IPS-NIHi7 (cell line): ENCODE results near the gene ZXDC.

Source experiments
- DNase-seq: peaks from one replicate; pipeline ENCODE4 v3.0.0; 2012; ENCODE audit warnings: mixed read lengths; ENCODE audit errors: extremely low spot score

Gene ZXDC

DNA sequence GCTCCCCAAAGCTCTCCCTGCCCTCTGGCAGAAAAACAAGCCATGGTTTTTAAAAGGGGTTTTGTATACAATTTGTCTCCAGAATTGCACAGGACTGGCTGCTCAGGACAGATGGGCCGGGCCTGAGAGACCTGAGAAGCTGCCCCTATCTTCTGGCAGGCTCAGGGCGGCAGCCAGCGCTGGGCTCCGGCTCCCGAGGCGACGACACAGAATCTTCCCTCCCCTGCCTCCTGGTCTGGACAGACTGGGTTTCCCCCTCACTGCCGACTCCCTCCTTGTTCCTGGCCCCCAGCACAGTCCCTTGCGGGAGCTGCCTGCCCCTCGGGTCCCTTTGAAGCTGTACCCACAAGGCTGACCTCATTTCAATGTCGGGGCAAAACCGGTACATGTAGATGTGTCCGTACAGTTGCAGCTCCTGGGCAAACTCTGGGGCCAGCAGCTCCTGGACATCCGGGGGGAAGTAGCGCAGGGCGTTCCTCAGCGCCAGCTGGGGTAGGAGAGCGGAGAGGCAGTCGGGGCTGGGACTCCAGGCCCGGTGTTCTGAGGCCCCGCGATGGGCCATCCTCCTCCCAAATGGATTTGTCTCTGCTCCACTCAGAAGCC, 34.7 kb upstream of the ZXDC start:
- no peak for DNase-seq

DNA sequence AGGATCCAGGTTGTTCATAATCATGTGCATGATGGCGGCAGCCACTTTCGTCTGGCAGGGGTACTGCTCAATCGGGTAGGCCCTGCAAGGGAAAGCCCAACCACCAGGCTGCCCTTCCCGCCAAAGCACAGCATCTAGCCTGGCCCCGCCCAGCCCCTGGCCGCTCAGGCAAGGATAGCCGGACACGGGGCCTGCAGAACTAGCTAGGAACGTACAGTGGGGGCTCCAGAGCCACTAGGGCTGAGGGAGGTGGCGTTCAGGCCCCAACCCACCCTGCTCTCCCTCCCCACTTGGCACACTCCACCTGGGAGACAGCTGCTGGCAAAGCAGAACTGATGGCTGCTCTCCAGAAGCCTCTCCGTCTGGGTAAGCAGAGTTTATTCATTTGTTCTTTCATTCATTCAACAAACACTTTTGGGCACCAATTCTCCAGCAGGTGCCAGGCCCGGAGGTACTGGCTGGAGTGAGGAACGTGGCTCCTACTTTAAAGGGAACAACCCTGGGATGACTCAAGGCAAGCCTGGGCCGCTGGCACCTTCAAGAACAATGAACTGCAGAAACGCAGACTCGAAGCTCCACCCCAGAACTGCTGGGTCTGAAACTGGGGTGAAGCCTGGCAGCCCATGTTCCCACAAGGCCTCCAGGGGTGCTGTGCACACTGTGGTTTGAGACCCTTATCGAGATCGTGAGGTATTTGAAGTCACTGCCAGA, 34.1 kb upstream of the ZXDC start:
- DNase-seq: no peak

DNA sequence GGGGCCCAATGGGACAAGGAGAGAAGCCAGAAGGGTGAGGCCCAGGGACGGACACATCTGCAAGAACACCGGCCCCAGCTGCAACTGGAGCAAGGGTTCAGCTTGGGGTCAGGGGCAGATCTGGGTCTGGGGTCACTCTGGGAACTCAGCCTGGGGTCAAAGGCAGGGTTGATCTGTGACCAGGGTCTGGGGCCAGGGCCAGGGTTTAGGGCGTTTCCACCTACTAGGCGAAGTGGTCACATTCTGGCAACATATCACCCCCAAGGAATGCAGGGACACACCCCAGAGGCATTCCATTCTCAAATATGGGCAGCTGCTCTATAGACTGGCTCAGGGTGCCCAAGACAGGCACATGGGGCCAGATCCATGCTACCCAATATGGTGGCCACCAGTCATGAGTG, 32.9 kb upstream of the ZXDC start:
- DNase-seq: no peak

DNA sequence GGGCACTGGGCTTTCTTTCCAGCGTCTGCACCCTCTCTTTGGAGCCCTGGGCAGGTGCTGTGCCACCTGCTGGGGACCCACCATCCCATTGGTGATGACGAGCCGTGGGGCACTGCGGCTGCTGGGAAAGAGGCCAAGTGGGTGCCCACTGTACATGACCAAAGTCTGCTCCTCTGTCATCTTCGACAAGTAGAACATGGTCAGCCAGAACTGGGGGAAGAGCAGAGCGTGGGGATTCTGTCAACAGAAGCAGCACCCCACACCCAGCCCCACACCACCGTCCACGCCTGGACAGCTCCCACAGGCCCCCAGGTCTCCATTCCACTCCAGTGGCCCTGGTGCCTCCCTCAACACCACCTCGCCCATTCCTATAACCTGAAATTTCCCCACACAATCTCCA, 32.2 kb upstream of the ZXDC start:
- DNase-seq: no peak

DNA sequence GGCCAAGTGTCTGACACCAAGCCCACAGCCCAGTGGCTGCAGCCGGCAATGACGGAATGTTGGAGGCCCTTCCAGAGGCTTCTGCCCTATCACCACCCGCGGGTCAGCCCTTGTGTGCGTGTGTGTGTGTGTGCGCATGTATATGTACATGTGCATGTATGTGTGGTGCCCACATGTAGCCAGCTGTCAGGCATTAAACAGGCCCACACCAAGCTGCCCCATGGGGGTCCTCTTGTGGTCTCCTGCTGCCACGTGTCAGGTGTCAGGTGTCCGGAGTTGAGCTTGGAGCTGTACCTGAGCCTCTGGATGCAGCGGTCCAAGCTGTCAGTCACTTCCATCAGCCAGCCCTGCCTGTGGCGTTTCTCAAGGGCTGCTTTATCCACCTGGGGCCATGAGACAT, 28.0 kb upstream of the ZXDC start:
- no peak for DNase-seq

DNA sequence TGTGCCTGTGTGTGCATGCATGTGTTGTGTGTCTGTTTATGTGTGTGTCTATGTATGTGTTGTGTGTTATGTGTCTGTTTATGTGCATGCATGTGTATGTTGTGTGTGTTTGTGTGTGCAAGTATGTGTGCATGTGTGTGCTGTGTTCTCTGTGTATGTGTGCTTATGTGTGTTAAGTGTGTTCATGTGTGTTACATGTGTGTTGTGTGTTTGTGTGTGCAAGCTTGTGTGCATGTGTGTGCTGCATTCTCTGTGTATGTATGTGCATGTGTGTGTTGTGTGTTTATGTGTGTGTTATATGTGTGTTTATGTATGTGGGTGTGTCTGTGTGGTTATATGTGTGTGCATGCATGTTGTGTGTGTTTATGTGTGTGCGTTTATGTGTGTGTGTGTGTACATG, 27.0 kb upstream of the ZXDC start:
- no peak for DNase-seq

DNA sequence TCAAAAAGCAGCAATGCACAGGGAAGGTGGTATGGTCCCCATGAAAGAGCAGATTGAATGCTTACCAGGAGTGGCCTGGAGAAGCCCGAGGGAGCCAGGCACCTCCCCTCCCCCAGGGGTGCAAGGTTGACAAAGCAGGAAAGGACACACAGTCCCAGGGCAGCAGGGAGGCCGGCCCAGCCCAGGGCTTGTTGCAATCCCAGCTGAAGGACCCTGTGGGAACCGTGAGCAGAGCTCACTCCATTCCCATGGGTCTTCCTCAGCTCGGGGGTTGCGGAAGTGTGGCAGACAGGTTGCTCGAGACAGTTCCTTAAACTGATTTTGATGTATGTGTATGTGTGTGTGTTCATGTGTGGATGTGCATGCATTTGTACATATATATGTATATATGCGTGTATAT, 26.0 kb upstream of the ZXDC start:
- DNase-seq: peak; percentile 48

DNA sequence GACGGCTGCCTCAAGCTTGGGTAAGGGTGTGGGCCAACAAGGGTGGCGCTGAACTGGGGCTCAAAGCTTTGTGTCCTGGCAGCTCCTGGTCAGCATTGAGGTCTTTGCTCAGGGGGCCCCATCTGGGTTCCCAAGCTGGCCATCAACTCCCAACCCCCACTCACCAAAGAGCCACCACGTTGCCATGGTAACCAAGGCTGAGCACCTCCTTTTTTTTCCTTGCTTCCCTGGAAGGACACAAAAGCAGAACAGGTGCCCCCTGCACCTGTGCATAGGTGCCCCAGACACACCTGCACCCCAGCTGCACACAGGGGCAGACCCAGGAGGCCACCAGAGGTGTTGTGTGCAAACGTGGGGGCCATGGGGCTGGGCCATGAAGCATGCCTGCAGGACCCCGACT, 25.4 kb upstream of the ZXDC start:
- DNase-seq: no peak

DNA sequence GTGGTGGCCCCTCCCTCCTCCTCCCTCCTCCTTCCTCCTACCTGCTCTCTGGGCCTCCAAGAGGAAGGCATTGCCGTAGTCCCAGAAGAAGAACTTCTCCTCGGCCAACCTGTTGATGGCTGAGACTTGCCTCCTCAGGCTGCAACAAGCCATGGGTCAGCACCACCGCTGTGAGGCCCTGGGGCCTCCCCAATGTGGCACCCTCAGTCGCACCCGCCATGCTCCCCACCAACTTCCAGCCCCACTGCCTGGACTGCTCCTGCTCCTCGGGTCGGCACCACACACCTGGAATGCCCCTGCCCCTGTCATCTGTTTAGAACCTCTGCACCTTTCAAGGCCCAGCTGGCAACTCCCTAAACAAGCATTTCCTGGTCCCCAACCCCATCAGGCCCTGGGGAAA, 24.3 kb upstream of the ZXDC start:
- no peak for DNase-seq

DNA sequence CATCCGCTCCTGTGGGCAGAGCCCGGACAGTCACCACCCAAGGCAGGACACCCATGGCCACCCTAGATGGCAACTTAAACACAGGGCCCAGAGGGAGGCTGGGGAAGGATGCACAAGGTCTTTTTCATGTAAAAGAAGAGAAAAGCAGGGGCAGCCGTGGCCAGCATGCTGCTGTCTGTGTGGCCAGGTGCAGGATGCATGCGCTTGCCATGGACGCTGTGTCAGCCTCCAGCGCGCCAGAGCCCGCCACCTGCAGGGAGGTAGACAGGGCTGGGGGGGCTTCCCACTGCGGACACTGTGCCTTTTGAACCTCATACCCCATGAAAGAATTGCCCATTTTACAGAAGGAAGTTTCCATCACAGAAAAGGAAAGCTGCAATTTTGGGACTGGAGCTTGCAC, 23.7 kb upstream of the ZXDC start:
- DNase-seq: no peak

DNA sequence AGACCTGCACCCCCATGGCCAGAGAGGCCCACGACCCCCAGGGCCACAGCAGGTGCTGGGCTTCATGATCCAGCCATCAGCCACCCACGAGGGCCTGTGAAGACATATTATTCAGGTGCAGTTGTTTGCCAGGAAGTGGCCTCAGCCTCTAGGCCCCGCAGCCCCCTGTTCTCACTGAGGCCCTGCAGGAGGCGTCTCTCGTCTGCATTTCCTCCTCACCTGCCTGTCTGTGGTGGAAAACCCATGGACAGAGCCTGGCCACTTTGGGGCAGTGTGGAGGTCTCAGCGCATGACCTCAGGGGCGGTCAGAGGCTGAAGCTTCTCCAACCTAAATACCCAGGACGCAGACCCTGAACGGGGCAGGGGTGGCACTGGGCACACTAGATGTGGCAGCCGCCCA, 23.2 kb upstream of the ZXDC start:
- peak; percentile 65 for DNase-seq

DNA sequence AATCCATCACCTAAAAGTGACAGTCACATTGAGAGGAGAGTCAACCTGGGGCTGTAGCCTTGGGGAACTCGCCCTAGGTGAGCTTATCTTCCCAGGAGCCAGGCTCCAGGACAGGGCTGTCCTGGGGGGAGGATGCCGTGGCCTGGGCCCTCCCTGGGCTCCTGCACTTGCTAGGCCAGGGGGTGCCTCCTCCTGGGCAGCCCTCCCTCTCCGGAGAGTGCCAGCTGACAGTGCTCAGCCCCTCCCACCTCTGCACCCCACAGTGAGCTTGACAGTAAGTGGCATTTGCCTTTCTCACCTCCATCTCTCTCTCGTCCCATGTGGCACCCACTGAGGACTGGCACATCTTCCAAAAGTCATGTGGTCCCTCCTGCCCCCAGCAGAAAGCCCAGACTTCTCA, 22.8 kb upstream of the ZXDC start:
- DNase-seq: no peak

DNA sequence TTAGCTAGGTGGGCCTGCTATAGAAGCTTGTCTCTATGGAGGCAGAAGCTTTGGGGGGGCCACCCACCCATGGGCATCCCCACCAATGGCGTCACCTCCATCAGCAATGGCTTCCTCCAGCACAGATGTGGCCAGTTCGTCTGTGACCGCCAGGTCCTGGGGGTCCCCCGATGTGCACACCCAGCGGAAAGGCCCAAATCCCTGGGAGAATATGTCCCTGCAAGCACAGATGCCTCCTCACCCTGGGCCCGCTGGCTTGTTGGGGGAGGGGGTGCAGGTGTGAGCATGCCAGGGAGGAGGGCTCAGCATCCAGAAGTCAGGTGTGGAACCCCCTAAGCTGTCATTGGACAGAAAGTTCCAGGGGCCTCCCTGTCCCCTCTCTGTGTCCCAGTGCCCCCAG, 22.3 kb upstream of the ZXDC start:
- no peak for DNase-seq

DNA sequence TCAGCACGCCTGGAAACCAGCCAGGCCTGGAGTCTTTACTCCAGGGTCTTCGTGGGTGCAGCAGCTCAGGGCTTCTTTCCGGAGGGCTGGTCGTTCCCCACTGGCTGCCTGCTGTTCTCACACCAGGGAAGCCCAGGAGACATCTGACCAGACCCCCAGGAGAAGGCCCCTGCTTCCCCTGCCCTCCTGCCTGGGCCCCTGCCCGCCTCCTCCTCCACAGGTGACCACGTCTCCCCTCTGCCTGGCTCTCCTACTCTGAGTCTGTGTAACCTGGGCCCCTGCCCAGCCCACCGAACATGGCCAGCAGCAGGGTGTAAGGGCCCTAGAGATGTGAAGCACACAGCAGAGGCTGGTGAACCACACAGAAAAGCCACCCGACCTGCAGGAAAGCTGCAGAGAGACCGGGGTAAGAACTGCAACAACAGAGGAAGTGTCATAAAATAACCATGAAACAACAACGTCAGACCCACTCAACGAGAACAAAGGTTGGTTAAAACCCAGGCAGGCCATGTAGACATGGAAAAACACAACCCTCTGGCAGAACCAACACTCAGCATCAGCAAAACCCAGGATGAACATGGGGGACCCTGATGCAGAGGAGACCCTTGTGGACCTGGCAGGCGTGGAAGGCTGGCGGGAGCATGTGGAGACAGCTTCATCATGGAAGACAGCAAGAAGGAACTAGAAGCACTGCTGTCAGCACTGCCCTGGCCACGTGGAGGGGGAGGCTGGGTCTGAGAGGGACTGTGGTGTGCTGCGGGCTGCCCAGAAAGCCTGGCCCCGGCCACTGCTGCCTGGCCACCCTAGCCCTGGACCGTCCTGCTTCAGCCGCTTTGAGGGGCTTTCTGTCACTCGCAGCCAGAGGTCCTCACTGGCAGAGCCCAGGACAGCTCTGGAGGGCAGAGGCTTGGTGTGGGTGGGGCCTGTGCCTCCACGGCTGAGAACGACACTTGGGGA, 21.5 kb upstream of the ZXDC start:
- DNase-seq: no peak

DNA sequence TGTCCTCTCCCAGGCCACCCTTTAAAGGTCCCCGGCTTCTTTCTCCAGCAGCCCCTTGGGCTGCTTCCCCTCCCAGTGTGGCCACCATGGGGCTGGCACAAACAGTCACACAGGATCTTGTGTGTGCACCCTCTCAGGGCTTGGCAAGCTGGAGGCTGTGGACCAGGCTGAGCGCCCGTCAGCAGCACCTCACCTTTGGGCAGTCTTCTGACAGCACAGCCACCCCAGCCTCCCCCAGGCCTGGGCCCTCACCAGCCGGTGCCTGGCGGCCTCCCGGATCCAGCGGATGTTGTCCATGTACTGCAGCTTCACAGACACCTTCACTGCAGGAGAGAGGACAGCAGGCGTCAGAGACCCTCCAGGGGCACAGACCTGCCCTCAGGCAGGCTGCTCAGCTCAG, 20.1 kb upstream of the ZXDC start:
- DNase-seq: no peak

DNA sequence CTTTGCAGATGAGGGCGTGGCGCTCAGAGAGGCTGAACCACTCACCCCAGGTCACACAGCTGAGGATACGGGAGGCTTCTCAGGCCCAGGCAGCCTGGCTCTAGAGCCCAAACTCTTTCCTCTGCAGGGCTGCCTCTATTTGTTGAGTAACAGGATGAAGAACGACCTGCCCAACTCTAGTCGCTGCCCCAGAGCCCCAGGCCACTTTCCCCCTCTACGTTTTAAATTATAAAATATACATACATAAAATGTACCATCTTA, 19.2 kb upstream of the ZXDC start:
- no peak for DNase-seq

DNA sequence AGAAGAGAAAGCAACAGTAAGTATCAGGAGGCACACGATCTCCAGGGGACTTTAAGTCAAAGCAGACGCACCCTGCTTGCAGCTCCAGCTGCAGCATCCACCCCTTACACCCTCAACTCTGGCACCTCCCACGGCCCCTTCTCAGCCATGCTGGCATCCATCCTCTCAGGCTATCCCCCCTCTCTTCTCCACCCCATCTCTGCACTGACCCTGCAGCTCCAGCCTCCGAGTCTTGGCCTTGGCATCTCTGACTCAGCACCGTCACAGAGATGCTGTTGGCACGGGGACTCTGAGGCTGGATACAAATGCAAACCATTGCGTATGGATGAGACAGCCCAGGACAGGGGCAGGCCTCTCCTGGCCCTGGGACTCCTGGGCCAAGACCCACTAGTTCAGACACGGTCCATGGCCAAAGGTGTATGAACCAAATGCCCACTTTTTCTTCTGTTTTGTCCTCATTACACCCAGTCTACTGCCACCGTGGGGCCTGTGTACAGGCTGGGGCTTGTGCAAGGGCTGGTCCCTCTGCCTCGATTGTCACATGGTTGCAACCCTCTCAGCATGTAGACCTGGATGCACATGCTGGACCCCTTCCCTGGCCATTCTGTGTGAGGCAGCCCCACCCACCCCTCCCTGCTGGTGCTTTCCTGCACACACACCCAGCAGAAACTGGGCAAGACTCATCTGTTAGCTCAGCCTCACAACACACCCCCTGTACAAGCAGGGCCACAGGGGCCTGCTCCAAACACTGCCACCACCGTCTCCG, 18.7 kb upstream of the ZXDC start:
- no peak for DNase-seq

DNA sequence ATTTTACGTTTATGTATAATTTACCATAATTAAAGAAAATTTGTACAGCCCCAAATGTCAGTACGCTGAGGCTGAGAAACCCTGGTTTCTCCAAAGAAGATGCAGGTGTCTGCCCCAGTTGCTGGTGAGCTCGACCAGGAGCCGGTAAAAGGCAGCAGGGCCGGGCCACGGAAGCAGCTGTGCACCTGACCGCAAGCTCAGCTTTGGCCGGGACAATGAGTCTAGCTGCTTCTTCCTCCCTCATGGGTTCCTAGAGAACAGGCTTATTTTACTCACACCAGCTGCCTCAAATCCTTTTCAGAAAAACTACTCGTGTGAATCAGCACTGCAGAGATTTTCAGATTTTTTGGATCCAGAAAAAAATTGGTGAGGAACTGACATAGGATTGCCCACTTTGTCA, 18.0 kb upstream of the ZXDC start:
- no peak for DNase-seq

DNA sequence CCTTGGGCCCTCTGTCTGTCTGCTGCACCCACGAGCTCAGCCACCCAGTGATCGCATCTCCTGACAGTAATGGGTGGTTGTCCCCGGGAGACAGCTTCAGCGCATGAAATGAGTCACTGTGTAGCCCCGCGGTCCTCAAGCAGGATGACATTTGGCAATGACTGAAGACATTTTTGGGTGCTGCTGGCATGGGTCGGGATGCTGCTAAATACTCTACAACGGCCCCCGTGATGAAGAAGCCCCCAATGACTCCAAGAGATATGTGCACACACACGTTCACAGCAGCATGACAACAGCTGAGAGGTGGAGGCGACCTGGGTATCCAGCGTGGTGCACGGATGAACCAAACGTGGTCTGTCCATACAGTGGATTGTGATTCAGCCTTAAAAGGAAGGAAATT, 17.4 kb upstream of the ZXDC start:
- DNase-seq: no peak

DNA sequence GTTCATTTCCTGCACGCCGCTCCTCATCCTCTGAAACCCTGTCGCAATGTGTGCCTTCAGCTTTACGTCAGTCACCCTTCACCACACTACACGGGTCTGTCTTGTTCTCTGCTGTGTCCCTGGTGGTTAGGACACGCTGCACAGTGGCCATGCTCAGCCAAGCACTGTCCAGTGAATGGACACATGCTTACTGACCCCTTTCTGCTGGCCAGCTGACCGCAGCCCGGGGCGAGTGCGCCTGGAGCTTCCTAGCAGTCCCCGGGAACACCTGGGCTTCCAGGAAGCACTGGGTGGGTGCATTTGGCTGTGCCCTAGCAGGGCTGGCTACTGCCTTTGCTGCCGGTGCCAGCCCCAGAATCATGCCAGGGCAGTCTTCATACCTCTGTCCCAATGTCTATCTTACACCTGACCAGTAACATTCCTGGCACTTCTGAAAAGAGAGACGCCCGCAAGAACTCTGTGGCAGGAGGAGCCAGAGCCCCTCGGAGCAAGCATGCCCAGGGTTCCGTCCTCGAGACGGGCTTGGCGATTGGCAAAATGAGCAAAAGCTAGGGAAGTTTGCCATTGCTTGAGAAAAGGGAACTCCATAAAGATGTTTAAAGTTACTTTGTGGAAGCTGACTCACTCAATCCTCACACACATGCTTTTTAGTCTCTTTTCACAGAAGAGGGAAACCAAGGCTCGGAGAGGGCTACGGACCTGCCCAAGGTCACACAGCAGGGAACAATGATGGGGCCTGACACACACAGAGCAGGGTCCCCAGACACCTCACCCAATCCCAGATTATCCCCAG, 15.7 kb upstream of the ZXDC start:
- no peak for DNase-seq

DNA sequence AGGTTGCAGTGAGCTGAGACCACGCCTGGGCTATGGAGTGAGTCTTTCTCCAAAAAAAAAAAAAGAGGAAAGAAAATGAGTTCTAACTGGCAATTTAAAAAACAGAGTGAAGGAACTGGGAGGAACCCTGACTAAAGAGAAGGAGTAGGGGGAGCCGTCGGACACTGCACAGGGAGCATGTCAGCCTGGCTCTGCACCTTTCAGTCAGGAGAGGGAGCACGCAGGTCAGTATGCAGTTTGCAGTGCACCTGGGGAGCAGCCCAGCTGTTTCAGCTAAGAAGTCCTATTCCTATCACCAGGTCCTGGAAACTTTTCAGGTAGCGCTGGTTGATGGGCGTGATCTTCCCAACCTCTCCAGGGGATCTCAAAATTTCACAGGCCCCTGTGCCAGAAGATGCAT, 14.9 kb upstream of the ZXDC start:
- peak; percentile 65 for DNase-seq
